GM19351 (cell line): ENCODE data around the gene ACSL4.
"Not testable (repeated sequence)": the region's sequence is repeated elsewhere in the genome, so short reads cannot be mapped to it uniquely, and the experiment has no call there.

Experiments used
- ATAC-seq: cut with Tn5 transposase; IDR thresholded peaks from one replicate; pipeline ENCODE4 v1.9.1; 2021; ENCODE audit warnings: mild to moderate bottlenecking, moderate library complexity; ENCODE audit not compliant: unreplicated experiment

ACSL4 gene

GRCh38 chrX:109679820-109680219 lies 53.2 kb downstream of the ACSL4 start:
- no peak for ATAC-seq

DNA sequence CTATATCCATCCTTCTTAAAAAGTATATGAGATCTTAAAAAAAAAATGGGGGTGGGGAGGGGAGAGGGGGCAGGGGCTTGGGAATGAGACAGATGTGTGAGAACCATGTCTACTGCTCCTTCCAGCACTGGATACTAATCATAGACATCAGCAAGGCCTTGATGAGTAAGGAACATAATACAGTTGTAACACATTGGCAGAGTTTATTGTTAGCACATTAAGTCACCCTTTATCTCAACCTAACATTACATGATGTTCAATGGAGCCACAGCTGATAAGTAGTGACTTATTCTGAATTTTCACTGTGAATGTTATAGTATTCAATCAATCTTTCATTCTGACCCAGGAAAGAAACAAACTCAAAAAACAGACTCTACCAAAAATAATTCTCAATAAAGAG lies 60.8 kb downstream of the ACSL4 start:
- ATAC-seq = no peak

DNA sequence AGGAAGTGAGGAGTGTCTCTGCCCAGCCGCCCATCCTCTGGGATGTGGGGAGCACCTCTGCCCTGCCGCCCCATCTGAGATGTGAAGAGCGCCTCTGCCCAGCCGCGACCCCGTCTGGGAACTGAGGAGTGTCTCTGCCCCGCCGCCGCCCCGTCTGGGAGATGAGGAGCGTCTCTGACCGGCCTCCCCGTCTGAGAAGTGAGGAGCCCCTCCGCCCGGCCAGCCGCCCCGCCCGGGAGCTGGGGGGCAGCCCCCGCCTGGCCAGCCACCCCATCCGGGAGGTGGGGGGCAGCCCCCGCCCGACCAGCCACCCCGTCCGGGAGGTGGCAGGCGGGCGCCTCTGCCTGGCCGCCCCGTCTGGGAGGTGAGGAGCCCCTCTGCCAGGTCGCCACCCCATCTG lies 61.9 kb downstream of the ACSL4 start:
- not testable (repeated sequence) for ATAC-seq

GRCh38 chrX:109667986-109668385 lies 65.1 kb downstream of the ACSL4 start:
- ATAC-seq = no peak

GRCh38 chrX:109660435-109661143 lies 72.5 kb downstream of the ACSL4 start:
- no peak for ATAC-seq

DNA sequence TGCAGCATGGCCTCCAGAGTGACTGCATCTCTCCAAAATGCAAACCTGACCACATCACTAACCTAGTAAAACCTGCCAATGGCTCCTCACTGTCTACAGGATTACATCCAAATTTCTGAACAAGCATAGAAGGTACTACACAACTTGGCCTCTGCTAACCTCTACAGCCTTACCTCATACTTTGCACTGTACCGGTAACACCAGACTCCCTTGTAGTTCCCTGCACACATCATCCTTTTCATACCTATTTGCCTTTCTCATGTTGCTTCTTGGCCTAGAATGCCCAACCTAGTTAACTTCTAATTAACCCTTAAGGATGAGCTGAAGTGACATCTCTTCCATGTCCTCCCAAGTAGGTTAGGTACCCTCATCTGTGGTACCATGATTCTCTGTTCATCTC lies 74.7 kb downstream of the ACSL4 start:
- ATAC-seq = no peak

DNA sequence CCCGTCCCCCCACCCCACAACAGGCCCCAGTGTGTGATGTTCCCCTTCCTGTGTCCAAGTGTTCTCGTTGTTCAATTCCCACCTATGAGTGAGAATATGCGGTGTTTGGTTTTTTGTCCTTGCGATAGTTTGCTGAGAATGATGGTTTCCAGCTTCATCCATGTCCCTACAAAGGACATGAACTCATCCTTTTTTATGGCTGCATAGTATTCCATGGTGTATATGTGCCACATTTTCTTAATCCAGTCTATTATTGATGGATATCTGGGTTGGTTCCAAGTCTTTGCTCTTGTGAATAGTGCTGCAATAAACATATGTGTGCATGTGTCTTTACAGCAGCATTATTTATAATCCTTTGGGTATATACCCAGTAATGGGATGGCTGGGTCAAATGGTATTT lies 75.7 kb downstream of the ACSL4 start:
- not testable (repeated sequence) for ATAC-seq

DNA sequence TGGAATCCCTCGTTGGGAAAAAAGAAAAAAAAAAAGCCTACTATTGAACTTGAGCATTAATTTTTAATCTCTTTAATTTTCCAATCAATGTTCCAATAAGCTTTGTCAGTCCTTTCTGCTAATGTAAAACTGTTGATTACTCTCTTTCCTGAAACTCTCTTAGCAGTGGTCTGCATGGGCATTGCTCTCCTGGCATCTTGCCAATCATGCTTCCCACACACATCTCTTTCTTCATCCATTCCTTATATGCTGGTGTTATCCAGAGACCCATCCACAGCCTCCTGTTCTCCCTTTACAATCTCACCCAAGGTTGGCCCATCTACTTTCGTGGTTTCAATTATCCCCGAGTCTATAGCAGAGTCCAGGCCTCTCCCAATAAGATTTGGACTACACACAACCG lies 76.3 kb downstream of the ACSL4 start:
- no peak for ATAC-seq

DNA sequence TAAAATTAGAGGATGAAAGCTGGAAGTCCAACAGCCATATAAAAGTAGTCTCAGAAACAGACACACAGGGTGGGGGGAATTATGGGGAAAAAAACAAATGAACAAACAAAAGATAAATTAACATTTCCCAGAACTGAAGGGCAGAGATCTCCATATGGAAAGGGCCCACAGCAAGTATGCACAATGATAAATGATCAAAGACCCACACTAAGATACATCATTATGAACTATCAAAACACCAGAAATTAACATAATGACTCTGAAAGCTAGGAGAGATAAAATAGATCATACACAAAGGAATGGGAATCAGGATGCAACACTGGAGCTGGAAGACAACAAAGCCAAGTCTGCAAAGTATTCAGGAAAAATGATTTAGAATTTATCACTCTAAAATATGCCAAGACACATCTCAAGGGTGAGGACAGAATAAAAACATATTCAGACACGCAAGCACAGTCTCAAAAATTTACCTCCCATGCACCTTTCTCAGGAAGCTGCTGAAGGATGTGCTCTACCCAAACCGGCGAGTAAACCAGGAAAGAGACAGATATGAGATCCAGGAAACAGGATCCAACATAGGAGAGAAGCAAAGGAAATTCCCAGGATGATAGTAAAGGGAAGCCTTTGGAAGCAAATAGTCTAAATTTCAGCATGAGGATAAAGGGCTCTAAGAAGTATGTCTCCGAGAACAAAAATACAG lies 77.4 kb downstream of the ACSL4 start:
- ATAC-seq = no peak

DNA sequence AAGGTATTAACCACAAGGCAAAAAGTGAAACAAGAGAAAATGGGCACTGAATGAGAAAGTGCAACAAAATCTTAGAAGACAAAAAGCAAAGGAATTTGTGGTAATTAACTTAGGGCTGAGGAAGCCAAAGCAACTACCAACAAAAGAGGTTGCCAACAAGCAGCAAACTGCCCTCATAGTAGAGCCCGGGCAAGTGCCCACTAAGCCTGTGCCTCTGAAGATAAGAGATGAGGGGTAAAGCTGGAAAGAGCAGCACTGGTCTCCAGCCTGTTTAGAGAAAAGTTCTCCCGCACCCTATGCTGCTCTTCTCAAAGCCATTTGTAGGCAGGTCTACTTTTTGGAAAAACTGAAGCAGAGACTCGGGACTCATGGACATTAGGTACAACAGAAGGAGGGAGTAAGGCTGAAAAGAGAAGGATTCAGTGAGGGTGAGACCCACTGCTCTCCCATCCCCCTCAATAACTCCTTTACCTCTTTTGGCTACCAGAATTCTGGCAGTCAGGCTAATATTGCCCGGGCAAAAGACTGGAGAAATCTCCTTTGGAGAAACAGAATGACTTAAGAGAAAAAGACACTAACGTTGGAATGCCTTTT lies 78.4 kb downstream of the ACSL4 start:
- no peak for ATAC-seq

DNA sequence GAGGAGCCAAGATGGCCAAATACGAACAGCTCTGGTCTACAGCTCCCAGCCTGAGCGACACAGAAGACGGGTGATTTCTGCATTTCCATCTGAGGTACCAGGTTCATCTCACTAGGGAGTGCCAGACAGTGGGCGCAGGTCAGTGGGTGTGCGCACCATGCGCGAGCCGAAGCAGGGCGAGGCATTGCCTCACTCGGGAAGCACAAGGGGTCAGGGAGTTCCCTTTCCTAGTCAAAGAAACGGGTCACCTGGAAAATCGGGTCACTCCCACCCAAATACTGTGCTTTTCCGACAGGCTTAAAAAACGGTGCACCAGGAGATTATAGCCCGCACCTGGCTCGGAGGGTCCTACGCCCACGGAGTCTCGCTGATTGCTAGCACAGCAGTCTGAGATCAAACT lies 88.4 kb downstream of the ACSL4 start:
- not testable (repeated sequence) for ATAC-seq

DNA sequence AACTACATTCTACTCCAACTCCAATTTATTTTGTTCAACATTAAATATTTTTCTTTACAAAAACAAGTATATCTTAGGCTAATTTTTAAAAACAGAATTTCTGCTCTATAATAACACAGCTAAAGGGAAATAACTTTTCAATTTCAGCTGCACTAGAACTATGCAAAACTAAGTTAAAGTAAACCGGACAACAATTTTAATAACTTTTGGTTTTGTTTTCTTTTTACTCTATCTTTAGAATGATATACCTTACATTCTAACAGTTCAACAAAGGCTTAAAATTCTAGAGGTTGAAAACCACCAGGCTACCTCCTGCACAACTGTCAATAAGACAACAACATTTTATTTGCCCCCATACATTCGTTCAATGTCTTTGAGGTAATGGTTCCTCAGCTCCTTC lies 89.4 kb downstream of the ACSL4 start:
- ATAC-seq = peak; percentile 64

GRCh38 chrX:109638158-109638557 lies 94.9 kb downstream of the ACSL4 start:
- no peak for ATAC-seq

DNA sequence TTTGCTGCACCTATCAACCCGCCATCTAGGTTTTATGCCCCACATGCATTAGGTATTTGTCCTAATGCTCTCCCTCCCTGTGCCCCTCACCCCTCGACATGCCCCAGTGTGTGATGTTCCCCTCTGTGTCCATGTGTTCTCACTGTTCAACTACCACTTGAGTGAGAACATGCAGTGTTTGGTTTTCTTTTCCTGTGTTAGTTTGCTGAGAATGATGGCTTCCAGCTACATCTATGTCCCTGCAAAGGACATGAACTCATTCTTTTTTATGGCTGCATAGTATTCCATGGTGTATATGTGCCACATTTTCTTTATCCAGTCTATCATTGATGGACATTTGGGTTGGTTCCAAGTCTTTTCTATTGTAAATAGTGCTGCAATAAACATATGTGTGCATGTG lies 95.6 kb downstream of the ACSL4 start:
- ATAC-seq = not testable (repeated sequence)

DNA sequence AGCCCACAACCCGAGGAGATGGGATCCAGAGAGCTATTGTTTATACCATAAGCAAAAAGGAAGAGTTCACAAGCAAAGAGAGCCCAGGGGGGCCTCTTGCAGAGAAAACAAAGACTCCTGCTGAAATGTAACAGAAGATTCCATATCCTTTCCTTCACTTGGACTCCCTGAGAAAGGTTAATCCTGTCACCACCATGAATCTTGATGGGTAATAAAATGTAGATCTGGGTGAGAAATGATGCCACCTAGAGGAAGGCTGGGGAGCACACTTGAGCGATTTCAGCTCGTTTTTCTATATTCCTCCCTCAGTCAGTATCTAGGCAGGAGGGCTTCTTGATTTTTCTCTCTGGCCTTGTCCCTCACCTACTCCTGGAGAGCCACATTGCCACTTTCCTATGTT lies 97.9 kb downstream of the ACSL4 start:
- ATAC-seq = peak; percentile 69

DNA sequence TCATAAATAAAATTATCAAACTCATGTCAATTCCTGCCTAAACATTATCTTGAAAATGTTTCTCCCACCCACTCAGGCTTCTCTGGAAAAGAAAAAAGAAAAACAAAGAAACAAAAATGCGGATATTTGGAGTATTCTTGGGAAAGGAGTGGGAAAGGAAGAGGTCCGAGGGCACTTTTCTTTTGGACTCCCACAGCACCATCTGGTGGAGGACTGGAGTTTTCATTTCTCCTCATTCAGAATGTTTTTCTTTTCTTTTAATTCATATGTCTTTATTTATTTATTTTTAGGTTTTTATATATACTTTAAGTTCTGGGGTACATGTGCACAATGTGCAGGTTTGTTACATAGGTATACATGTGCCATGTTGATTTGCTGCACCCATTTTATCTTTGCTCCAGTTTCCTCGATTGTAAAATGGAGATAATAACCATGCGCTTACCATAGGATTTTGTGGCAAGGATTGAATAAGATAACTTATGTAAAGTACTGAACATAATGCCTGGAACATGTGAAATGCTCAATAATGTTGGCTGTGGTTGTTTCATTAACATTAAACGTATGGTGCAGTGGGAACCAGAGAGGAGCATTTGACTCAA lies 100.1 kb downstream of the ACSL4 start:
- no peak for ATAC-seq

DNA sequence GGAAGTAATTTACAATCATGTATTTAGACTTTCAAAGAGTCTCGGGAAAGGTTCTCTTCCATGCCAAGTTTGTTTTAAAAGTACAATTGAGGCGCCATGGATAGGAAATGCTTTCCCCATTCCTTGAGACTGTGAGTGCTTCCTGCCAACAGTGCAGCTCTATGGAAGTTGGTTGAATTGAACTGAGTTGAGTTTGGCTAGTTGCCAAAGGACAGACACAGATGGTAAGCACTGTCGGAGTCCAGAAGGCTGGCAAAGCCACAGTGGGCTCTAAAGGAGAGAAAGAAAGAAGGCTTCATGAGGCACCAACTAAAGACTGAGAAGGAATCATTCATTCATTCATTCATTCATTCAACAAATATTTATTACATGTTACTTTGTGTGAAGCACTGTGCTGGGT lies 103.7 kb downstream of the ACSL4 start:
- no peak for ATAC-seq

DNA sequence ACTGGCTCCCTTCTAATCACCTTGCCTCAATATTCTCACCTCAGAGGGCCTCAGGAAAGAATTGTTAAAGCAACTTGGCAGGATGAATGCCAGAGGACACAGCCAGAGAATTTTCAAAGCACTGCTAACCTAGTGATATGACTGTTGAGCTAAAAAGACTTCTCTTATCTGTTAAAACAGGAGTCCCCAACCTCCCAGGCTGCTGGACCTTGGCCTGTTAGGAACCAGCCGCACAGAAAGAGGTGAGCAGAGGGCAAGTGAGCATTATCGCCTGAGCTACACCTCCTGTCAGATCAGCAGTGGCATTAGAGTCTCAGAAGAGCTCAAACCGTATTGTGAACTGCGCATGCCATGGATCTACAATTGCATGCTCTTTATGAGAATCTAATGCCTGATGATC lies 106.4 kb downstream of the ACSL4 start:
- ATAC-seq = no peak

DNA sequence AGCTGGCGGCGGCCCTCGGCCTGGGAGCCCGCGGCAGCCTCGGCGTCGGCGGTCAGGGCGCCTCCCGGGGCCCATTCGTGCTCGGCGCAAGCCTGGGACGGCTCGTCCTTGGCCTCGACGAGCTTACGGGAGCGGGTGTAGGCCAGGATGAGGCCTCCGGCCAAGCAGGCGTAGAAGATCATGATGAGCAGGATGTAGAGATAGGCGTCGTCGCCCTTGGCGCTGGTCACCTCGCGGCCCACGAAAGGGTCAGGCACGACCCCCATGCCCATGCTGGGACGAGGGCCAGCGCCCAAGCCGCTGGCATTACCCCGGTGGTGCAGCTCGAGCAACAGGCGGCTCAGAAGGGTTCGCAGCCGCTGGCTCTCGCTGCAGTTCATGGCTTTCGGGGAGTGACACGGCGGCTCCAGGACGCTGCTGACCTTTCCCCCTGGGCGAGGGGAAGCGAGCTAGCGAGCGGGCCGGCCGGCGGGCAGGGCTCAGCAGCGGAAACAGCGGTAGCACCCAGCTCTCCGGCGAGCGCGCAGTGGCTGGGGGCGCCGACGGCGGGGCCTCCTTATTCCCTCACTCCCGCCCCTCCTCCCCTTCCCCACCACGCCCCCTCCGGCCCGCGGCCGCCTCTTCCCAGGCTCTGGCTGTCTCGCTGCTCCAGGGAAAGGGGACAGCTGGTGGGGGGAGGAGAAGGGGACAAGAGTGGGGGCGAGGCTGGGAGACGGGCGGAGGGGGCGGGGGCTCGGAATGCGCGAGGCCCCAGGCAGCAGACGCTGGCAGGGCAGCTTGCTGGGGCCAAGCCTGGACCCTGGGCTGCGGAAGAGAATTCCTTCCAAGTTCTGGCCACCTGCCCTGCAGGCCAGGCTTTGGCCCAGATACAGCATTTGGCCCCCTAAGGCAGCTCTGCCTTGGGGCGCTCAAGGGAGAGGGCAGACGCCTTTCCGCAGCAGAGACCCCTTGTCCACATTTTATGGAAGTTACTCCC lies 108.1 kb downstream of the ACSL4 start, which contains the start of gene KCNE5:
Gene KCNE5 (minus strand): TSS at position 532 of the 976 bp plus-strand sequence. CDS start 152 bp downstream, at position 380.
- ATAC-seq = no peak

DNA sequence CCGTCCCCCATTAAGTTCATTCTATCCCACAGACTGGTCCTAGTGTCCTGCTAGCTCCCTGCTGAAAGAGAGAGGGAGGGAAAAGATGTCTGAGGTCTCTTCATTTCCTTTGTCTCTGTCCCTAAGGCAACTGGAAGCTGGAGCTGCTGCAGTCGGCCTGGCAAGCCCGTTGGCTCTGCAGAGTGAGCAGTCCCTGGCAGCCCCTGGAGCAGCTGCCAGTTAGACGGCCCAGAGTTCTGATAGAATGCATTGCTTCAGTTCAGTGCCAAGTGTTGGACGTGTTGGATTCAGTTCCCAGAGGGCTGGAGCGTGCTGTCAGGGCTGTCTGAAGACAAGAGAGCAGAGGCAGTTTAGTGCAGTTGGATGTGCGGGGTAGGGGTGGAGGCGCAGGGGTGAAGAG lies 109.1 kb downstream of the ACSL4 start:
- no peak for ATAC-seq

DNA sequence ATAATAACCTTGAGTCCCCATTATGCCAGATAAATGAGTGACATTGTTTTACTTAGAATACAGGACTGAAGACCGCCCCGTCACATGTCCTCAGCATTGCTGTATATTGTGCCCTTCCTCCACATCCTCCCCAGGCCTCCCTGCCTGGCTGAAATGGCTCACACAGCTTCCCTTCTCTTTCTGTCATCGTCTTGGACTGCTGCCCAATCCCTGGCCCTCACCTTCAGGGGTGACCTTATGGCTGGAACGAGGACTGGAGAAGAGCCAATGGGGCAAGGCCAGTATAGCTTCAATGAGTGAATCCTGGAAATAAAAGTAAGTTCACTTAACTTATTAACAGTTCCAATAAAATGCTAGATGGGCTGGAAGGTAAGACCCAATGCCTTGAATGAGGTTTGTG lies 110.8 kb downstream of the ACSL4 start:
- no peak for ATAC-seq
